NCI-H345 treated with DMSO at 0.1 percent for 48 hours (cell line): ENCODE data around the gene MYO18B.

Experiments
- DNase-seq: peaks from one replicate; lab custom pipeline; 2025; ENCODE audit not compliant: unreplicated experiment; lab: John Stamatoyannopoulos, UW

Gene MYO18B

DNA sequence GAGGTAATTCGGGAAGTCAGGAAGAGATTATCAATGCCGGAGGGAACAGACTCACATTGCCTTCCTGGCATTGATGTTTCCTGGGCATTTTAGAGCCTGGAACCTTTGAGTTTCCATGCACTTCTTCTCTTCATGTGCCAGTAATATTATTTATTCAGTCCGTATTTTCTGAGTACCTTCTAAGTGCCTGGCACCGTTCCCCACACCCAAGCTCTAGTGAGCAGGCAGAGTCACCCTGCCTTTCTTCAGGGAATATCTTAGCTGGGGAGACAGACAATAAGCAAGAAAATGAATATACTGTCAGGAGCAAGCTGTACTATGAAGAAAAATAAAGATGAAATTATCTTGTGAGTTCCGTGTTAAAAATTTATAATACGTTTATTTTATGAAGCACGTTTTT, 291.1 kb downstream of the MYO18B start:
- no peak for DNase-seq

DNA sequence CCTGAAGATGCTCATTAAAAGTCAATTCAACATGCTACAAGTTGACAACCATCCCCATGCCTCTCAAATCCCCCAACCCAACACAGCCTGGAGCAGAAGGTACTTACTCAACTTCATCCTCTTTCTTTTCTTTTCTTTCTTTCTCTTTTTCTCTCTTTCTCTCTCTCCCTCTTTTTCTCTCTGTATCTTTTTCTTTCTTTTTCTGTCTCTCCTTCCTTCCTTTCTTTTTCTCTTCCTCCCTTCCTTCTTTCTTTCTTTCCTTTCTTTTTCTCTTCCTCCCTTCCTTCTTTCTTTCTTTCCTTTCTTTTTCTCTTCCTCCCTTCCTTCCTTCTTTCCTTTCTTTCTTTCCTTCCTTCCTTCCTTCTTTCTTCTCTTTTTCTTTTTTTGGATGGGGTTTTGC, 291.6 kb downstream of the MYO18B start:
- DNase-seq: no peak

DNA sequence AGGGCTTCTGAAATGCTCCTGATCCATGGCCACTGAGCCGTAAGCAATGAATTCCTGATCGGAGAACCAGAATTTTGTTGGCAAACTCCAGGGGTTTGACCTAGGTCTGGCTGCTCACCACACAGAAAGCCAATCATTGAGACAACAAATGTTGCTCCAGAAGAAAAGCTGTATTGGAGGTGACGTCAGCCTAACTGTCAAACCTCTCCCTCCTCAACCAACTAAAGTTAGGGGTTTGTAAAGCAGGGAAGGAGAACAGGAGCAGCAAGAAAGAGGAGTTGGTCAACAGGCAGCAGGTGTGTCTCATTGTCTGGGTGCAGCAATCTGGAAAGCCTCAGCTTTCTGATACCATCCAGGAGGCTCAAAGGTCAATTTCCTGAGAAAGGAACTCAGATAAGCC, 293.5 kb downstream of the MYO18B start:
- DNase-seq: no peak

DNA sequence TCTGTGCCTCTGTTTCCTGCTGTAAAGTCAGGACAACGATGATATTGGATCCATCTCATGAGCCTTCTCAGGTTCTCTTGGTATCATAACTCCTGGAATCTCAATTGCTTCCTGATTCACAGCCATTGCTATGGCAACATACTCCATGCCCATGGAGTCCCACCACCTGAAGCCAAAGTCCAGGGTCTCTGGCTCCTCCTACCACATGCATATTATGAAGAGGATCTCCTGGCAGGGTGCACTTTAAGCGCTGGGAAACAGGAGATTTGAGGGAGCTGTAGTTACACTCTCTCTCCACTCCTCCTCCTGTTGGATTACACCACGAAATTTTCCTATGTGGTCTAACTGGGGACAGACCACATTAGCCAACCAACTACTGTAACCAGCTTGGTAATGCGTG, 296.4 kb downstream of the MYO18B start:
- DNase-seq: no peak

DNA sequence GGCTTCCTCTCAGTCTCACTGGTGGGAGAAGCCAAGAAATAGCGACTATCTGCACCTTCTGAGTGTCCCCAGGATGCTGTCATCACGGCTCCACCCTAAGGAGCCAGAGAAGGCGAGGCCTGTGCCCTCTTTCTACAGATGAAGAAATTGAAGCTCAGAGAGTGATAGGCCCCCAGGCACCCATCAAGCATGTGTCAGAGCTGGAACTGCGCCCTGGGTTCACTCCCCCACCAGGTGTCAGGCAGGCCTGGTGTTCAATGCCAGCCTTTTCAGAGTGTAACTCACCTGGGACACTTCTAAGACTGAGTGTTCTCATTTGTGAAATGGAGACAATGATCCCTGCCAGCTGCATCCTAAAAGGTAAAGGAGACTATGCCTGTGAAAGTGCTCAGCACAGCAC, 299.9 kb downstream of the MYO18B start:
- peak; percentile 82 for DNase-seq

DNA sequence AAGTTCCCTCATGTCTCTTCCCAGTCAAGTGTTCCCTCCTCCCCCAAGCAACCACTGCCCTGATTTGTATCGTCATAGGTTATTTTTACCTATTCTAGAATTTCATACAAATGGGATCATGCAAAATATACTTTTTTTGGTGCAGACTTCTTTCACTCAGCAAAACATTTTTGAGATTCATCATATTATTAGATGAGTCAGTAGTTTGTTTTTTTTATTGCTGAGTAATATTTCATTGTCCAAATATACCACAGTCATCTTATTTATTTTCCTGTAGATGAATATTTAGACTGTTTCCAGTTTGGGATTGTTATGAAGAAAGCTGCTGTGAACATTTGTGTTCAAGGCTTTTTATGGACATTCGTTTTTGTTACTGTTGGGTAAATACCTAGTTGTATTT, 301.0 kb downstream of the MYO18B start:
- DNase-seq: no peak

DNA sequence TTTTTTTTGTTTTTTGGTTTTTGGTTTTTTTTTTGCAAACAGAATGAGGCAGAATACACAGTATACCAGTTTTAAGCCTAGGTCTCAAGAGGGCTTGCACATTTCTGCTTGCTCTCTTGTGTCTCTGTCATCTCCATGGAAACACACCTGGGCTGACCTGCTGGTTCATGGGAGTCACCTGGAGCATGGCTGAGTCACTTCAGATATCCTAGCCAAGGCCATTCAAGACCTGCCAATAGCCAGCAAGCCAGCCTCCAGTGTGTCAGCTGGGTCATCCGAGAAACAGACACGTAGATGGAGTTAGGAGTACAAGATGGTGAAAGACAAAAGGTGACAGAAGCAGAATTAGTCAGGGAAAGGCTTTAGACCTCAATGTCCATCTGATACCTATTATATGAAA, 303.1 kb downstream of the MYO18B start:
- DNase-seq: no peak

DNA sequence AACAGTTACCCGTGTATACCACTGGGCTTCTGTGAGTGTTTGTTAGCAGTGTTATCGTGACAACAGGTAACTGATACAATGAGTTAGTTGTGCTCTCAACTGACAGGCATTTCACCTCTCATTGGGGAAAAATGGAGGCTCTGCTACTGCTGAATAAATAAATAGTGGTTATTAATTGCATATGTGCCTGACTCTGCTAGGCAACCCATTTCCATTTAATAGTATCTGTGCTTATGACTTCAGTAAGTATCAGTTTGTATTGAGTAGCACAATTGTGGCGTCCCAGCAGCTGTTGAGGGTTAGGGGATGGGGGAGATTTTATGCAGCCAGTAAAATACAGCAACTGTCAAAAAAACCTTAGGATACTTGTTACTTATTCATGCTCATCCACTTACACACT, 303.9 kb downstream of the MYO18B start:
- no peak for DNase-seq

DNA sequence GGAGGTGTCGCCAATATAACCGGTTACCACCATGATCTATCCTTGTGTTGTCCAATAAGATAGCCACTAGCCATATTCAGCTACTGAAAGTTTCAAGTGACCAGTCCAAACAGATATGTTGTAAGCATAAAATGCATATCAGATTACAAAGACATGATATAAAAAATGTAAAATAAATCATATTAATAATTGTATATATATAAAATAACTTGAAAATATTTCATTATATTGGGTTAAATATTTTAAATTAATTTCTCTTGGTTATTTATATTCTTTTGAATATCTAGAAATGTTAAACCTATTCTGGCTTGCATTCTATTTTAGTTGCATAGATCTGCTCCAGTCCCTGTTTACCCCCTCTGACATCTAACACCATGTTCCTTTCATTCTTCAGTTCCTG, 305.5 kb downstream of the MYO18B start:
- DNase-seq: no peak

DNA sequence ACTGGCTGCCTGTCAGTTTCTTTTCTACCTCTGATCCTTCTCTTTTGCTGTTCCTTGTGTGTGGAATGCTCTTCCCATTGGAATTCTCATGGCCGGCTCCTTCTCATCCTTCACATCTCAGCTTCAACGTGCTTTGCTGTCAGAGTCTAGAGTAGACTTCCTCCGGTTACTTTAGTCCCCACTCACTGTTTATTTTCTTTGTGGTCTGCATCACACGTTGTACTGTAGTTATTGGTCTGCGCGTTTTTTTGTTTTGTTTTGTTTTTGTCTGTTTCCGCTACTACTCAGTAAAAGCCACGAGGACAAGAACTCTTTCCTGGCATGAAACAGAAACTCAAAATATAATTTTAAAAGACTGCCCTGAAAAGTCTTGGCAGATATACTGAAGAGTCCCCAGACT, 305.9 kb downstream of the MYO18B start:
- no peak for DNase-seq

DNA sequence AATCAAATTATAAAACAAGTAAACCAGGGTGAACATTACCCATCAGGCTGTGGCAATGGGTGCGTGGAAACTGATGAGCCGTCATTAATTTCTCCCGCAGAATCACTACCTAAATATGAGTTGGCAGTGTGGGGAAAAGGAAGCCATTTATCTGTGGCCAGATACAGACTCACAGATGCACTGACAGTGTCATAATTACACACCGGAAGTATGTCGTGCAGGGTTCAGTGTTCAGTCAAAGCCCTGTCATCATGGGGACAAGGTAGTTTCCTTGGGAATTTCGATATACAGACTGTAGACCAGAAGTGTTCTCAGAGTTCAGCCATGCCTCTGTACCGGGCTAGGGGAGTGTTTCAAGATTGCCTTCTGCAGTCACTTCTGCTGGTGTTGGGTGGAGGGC, 308.1 kb downstream of the MYO18B start:
- DNase-seq: no peak

DNA sequence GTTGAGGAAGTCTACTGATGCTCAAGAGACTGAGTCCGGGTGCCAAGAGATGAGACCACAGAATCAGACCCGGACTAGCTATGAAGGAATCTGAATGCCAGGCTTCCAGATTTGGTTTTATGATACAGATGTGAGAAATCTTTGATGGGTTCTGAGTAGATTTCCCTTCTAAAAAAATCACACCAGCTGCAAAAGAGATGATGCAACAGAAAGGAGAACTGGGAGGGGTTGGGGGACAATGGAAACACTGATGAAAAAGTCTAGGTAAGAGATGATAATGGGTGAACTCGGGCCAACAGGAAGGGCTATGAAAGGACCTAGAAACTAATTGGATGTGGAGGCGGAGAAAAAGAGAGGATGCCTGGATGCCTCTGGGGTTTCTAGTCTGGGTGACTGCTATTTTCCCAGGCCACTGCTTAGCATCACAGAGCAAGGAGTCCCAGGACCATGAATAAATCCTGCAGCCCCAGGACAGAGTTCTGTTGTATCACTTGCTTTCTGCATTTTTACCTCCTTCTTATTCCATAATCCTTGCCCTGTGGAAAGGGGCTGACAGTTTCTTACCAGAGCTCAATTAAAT, 311.8 kb downstream of the MYO18B start:
- no peak for DNase-seq

DNA sequence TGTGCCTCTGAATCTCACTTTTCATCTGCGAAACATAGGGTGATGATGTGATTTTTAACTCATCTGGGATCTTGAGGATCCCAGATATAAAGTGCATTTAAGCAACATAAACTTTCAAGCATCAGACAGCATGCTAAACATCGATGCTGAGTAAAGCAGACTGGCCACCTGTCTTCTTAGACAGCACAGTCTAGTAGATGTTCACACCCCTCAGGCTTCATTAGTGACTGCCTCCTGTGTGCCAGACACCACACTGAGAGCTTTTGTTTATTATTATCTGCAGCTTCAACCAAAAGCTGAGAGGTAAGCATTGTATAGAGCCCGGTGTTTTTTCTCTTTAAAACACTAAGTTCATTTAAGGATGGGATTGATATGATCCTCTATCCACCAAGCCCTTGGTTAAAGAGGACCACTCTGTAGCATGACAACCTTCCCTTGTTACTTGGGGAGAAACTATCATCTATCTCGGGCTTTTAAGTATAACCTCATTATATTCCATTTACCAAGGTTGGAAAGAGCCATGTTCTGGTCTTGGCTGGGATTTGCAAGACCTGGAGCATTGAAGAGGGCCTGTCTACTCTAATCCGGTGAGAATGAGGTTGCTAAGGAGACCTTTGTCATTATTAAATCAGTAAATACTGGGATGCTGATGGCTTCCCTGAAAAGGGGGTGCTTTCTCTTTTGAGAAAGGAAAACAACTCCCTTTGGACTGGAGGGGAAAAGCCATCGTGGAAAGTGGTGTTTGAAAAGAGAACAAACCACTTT, 313.0 kb downstream of the MYO18B start:
- DNase-seq: peak; percentile 31

DNA sequence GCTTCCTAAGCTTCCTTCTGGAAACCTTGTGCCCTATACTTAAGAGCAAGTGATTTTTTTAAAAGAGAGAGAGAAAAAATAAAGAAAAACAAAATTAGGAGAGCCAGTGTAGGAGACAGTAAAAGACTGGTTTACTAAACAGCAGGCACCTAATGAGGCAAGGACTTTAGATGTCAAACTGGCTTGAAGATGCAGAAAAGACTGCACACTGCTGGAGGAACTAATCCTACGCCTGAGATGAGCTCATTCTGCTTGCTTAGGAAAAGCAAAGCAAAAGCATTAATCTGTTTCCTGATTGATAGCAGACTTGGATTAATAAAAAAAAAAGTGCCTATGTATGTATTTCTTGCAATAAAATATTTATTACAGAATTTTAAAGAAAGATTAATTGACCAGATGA, 313.7 kb downstream of the MYO18B start:
- DNase-seq: no peak

DNA sequence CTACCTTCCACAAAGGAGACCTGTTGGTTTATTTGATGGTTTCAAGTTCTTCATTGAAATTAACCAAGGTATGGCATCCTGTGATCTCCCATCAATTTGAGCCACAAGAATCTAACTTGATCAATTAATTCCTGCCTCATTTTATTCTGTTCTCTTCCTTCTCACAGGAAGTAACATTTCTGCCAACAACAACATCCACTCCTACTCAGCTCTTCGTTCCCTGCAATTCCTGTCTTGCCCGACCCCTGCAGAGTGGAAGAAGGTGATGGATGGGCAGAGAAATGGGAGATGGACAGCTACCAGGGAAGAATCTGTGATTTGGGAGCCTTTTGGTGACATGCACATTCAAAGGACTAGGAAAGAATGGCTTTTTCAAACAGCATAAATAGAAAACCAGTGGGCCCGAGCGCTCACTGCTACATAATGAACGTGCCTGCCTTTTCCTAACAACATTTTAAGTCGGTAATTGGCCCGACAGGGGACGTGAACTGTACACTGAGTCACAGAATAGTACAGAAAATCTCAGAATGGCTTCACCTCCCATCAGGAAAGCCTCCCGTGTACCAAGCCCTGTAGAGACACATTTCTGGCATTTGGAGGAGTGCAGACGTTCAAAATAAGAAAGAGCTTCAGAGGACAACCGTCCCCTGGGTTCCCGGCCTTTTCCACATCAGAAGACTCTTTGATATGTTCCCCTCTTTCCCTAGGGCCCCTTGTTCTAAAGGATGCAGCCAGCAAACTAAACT, 314.6 kb downstream of the MYO18B start:
- no peak for DNase-seq

DNA sequence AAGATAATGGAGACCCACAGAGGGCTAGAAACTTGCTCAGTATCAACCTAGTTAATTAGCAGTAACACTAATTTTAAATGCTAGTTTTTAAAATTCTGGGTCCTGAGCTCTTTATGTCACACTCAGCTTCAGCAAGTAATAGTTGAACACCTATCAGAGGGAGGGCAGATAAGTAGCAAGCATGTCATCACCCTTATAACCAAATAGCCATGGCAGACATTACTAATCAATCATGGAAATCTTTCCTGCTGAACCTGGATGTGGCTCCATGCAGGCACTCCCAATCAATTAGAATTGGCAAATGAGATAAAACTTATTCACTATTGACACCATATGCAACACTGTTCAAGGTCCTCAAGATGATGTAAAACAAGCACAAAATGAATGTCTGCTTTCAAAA, 315.7 kb downstream of the MYO18B start:
- no peak for DNase-seq

DNA sequence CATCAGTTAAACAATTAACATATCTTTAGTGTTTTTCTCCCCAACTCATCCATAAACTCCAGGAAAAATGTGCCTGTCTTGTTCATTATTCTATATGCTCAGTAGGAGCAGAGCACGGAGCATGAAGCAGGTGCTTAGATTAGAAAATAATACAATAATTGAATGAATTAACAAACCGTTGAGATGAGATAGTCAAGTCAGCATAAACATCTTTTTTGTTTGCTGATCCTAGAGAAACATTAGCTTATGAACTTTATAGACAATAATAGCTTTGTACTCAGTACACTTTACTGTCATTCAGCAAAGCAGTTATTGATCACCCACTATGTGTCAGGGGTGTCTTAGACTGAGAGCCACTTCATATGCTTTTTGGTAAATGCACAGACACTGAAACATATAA, 322.1 kb downstream of the MYO18B start:
- no peak for DNase-seq

DNA sequence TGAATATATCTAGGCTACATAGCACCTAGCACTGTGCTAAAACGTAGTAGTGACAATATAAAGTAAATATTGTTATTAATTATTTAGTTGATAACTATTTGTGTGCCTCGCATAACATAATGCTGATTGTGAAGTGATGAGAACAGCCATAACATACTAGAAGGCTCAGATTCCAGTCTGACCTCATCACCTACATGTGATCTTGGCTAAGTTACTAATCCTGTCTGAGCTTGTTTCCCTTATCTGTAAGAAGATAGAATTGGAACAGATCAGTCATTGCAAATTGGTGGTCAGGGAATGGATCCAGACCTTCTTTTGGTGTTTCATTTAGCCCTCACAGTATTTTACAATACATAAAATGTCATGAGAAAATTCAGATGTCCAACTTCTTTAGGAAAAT, 323.9 kb downstream of the MYO18B start:
- no peak for DNase-seq

DNA sequence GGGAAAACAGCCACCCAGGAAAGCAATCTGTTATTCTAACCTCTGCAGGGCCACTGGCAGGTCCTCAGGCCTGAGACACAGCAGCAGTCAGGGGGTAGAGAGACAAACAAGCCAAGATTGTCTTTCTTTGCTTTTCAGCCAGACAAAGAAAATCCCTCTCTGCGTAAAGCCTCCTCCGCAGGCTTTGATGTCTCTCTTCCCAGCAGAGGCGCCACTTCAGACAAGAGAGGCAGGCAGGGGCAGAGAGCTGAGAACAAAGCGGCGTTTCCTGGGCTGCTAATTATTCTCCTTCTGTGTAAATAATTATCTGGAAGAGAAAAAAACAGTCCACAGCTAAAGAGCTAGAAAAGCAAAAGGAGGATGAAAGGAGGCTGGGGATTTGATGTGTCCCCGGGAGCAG, 324.5 kb downstream of the MYO18B start:
- DNase-seq: peak; percentile 67

DNA sequence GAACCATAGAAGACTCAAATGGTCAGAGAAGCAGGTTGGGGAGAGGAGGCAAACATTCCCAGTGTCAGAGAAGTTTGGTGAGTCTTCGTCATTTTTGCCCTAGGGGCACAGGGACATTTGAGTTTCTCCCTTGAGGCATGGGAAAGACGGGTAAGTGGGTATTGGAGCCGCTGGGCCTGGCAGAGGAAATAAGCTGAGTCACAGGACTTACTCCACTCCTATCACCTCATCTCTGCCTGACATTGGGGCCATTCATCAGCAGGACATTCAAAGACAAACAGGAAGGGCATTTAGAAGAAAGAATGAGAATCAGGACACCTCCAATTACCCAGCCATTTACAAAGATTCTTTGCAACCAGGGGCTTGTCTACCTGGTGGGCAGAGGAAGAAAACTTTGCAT, 326.6 kb downstream of the MYO18B start:
- no peak for DNase-seq

DNA sequence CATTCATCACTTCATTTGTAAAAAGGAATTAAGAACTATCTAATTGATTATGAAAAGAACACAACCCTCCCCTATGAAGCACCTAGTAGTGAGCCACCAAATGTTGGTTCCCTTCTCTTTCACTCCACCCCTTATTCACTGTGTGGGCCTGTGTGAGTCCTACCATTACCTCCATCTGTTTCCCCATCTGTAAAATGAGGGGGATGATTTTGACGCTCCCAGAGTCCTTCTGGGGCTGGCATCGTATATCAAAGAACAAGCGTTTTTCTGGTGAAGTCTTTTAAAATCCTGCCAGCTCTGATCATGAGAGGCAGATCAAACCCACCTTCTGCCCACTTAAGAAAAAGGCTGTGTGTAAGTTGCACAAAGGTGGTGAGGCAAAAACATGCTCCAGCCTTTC, 330.6 kb downstream of the MYO18B start:
- no peak for DNase-seq

DNA sequence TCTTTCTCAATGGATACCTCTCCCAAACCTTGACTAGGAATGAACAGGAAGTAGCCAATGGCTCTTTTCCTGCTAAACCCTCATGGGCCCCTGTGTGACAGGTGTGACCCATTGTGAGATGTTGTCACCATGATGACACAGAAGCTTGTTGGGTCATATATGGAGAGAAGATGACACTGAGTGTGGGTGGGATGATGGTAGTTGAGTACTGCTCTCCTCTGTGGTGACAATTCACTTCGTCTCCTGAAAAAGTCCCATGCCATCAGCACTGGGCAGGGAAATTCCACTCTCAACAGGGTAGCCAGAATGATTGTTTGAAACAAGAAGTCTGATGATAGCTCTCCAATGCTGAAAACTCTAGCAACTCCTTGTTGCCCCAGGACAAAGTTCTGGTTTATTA, 333.3 kb downstream of the MYO18B start:
- no peak for DNase-seq
